Measurements from ENCODE around the gene PARD3. TPM values are rescaled to one million over a fixed set of nuclear protein-coding genes. Genes with fewer than 3 reads are reported as not detected.

The PARD3 gene
- total RNA-seq, 3 donors from 2014 or later: 39.5 to 87.9 (median 47.0) TPM

DNA sequence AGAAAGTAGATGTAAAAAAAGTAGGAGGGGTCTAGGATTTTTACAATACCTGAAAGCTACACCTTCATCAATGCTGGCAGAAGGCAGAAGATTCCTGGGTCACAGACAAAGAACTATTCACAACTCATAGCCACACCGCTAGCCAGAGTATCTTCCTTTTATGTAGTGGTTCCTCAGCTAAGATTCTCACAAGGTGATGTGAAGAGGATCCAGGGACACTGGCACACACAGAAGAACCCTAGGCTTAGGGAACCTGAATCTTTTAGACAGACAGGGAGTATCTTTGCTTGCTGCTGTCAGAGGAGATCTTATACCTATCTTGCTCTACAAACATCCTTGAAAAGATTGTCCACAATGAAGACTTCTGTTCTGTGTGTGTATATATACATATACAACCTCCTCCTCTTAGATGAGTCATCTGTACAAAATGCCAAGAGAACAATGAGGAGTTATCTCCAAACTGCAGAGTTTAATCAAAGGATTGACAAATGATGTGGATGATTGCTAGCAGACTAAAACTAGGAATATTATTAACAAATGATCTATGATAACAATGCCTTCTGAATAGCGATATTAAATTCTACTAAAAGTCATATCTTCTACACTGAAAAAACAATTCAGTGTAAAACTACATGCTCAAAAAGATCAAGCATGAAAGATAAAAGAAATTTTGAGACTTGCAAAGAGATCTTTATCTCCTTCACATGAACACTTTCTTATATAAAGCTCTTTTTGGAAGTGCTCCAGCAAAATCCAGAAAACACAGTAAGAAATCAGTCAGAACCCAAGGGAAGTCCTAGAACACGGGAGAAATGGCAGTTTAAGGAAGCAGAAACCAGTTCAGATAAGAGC lies 409.3 kb downstream of the PARD3 start:
- peak; percentile 84 for ATAC-seq
- H3K9me3 ChIP-seq: no peaks in the 10 kb centered on the region
- H3K36me3 ChIP-seq (ENCODE audit: low read depth): no peaks in the 10 kb centered on the region
- TF ChIP-seq, protein P1, sequence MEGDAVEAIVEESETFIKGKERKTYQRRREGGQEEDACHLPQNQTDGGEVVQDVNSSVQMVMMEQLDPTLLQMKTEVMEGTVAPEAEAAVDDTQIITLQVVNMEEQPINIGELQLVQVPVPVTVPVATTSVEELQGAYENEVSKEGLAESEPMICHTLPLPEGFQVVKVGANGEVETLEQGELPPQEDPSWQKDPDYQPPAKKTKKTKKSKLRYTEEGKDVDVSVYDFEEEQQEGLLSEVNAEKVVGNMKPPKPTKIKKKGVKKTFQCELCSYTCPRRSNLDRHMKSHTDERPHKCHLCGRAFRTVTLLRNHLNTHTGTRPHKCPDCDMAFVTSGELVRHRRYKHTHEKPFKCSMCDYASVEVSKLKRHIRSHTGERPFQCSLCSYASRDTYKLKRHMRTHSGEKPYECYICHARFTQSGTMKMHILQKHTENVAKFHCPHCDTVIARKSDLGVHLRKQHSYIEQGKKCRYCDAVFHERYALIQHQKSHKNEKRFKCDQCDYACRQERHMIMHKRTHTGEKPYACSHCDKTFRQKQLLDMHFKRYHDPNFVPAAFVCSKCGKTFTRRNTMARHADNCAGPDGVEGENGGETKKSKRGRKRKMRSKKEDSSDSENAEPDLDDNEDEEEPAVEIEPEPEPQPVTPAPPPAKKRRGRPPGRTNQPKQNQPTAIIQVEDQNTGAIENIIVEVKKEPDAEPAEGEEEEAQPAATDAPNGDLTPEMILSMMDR (IDR thresholded peaks at IDR 0.05): no peak
- H3K4me1 ChIP-seq (ENCODE audit: low read depth): no peaks in the 10 kb centered on the region
- intact Hi-C loops (cut with DNase I, micrococcal nuclease): no loop called here
- no peak overlapping the region for H3K4me3 ChIP-seq
- DNase-seq: no peak

DNA sequence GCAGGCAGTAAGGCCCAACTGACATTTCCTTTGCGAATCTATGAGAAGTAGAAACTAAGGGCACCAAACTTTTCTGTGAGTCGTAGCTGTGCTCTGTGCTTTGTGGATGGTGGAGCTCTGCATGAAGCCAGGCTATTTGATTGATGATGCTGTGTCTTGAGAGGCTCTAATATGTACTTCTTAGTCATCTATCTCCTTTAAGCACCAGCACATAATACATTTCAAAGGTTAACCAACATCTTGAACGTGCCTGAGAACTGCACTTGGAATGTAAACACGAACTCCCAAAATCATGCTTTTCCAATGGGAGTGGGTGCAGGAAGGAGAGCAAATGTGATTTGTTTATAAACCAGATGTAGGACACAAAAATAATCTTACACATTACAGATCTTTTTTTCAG lies 411.6 kb downstream of the PARD3 start:
- ATAC-seq (no peak), DNase-seq (no peak)
- no peaks in the 10 kb centered on the region for H3K9me3 ChIP-seq
- TF ChIP-seq, protein P1 (IDR thresholded peaks at IDR 0.05): no peak
- no peak overlapping the region for H3K4me3 ChIP-seq
- no peaks in the 10 kb centered on the region for H3K36me3 ChIP-seq (ENCODE audit: low read depth)
- H3K4me1 ChIP-seq (ENCODE audit: low read depth): no peaks in the 10 kb centered on the region
- intact Hi-C loops (cut with DNase I, micrococcal nuclease): no loop called here

DNA sequence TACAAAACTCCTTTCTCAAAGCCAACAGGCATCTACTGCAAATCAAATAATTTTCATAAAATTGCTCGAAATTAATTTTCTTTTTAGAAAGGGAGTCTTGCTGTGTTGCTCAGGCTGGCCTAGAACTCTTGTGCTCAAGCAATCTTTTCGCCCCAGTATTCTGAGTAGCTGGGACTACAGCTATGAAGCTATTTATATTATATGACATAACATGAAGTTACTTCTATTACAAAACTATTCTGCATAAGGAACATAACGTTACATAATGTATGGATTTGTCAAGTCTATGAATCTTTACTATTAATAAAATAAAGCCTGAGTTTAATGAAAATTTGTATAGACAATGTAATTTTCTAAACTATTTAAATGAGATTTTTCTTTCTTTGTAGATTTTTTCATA lies 415.0 kb downstream of the PARD3 start:
- intact Hi-C loops (cut with DNase I, micrococcal nuclease): no loop called here
- Histone ChIP-seq H3K9me3 (no peaks in the 10 kb centered on the region), H3K4me1 (ENCODE audit: low read depth) (no peaks in the 10 kb centered on the region), H3K36me3 (ENCODE audit: low read depth) (no peaks in the 10 kb centered on the region), H3K4me3 (no peak overlapping the region)
- DNase-seq: no peak
- TF ChIP-seq, protein P1 (IDR thresholded peaks at IDR 0.05): no peak
- no peak for ATAC-seq

DNA sequence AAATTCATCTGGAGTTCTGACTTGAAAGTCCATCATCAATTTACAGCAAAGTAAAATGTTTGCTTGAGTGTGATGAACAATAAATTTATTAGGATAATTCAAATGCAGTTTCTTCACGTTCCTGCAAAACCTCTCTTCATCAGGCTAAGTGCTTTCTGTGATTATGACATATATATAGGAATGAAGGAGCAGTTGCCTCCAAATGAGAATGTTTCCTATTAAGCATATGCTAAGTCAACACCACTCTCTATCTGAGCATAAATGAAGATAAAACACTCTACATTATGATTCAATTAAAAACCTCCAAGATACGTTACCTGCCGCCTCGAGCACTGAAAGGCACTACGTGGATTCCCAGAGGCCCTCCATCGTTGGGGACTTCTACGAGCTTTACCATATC lies 416.1 kb downstream of the PARD3 start:
- intact Hi-C loops (cut with DNase I, micrococcal nuclease): no loop called here
- Histone ChIP-seq H3K4me3 (no peak overlapping the region), H3K9me3 (no peaks in the 10 kb centered on the region), H3K4me1 (ENCODE audit: low read depth) (no peaks in the 10 kb centered on the region), H3K36me3 (ENCODE audit: low read depth) (no peaks in the 10 kb centered on the region)
- ATAC-seq: no peak
- DNase-seq: no peak
- TF ChIP-seq, protein P1 (IDR thresholded peaks at IDR 0.05): no peak

DNA sequence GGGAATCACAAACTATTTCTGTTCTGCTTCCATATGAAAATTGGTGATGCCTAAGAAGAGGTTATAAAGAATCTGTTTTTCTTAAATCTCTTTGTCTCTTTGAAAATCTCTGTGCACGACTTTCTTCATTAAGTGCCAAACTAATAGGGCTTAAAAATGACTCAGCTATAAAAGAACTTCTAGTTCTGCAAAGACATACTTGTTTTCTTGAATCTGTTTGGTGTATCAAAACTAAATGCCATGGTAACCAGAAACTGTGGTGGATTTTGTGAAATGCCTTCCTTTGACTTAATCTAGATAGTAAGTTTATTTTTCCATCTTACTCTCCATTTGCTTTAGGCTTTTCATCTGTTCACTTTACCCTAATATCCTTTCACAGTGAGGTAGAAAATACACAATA lies 417.8 kb downstream of the PARD3 start:
- intact Hi-C loops (cut with DNase I, micrococcal nuclease): no loop called here
- DNase-seq (no peak), ATAC-seq (no peak)
- H3K4me1 ChIP-seq (ENCODE audit: low read depth): no peaks in the 10 kb centered on the region
- H3K36me3 ChIP-seq (ENCODE audit: low read depth): no peaks in the 10 kb centered on the region
- no peaks in the 10 kb centered on the region for H3K9me3 ChIP-seq
- H3K4me3 ChIP-seq: no peak overlapping the region
- TF ChIP-seq, protein P1 (IDR thresholded peaks at IDR 0.05): no peak
